ENCODE results near the gene CHMP4B. TPM values are rescaled to one million over a fixed set of nuclear protein-coding genes. Genes with fewer than 3 reads are reported as not detected.
A peak's percentile ranks its signal among the peaks of the same experiment; 100 is the strongest.

Gene CHMP4B
- total RNA-seq, 3 donors from 2014 or later, result 167 to 230 (median 184) TPM

DNA sequence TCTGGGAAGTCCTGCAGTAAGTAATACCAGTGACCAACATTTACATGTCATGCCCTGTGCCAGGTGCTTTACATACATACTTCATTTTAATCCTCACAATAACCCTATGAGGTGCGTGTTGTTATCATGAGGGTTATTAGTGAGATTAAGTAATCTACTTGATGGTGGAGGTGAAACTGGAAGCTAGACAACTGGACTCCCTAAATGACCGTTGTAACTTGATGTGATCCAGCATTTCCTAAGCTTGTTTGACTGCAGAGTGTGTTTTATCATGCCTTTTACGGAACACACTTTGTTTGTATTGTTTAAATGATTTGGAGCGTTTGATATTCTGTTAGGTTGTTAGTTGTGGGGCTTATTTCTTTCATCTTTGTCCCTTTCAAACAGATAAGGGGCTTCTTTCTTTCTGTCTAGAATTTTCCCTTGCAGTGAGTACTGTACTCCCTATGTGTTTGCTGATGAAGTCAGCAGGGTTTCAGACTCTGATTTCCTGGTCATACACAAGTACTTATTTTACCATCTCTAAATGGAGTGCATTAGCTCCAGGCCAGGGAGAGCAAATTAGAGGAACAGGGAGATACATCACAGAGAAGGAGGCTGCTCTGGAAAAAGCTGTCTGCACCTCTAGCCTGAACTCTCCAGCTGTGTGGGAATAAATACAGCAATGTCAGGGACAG is 29.7 kb downstream of the CHMP4B start:
- Histone ChIP-seq H3K4me1 (ENCODE audit: low read depth) (peaks cover 89% of the 10 kb centered on the region), H3K9me3 (no peaks in the 10 kb centered on the region), H3K4me3 (no peak overlapping the region), H3K36me3 (ENCODE audit: low read depth) (no peaks in the 10 kb centered on the region)
- no peak for TF ChIP-seq CTCF (IDR thresholded peaks at IDR 0.05)
- intact Hi-C loops (cut with DNase I, micrococcal nuclease), result no loop called here
- ATAC-seq (no peak), DNase-seq (no peak)

DNA sequence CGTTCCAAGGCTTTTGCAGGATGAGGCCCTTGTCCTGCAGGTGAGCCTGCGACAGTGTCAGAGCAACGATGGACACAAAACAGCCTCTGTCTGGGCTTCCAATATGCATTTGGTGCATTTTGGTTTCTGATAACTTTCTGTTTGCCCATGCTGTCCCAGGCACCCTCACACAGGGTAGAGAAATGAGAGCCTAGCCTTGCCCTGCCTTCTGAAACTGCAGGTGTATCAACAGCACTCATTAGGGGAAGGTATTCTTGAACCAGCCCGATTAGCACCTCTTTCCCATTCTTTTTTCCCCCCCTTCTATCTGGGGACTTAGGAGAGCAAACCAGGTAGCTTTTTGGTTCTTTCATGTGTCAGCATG is 30.3 kb downstream of the CHMP4B start:
- Histone ChIP-seq H3K4me3 (no peak overlapping the region), H3K4me1 (ENCODE audit: low read depth) (peaks cover 88% of the 10 kb centered on the region), H3K9me3 (no peaks in the 10 kb centered on the region), H3K36me3 (ENCODE audit: low read depth) (no peaks in the 10 kb centered on the region)
- DNase-seq, result no peak
- ATAC-seq, result no peak
- intact Hi-C loops (cut with DNase I, micrococcal nuclease), result no loop called here
- no peak for TF ChIP-seq CTCF (IDR thresholded peaks at IDR 0.05)

GRCh38 chr20:33842346-33842745 is 31.2 kb downstream of the CHMP4B start:
- Histone ChIP-seq H3K4me1 (ENCODE audit: low read depth) (peaks cover 87% of the 10 kb centered on the region), H3K9me3 (no peaks in the 10 kb centered on the region), H3K36me3 (ENCODE audit: low read depth) (no peaks in the 10 kb centered on the region), H3K4me3 (no peak overlapping the region)
- no peak for TF ChIP-seq CTCF (IDR thresholded peaks at IDR 0.05)
- intact Hi-C loops (cut with DNase I, micrococcal nuclease), result no loop called here
- no peak for DNase-seq
- no peak for ATAC-seq

DNA sequence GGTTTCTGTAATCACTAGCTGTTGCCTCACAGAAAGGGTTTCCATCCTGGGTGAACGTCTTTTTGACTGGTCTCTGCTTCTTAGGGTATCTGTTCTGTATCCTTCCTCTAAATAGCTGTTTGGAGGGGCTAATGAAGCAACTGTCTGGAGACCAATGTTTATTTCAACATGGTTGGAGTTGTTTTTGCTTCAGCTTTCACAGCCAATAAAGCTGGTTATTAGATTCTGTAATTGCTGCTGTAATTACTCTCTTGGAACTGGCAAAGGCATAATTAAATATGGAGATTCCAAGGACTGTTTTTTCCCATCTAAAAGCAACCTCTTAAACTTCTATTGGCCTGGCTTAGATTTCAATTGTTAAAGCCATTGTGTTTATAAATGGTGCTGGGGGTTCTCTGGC is 31.9 kb downstream of the CHMP4B start:
- no peak overlapping the region for H3K4me3 ChIP-seq
- peaks cover 80% of the 10 kb centered on the region for H3K4me1 ChIP-seq (ENCODE audit: low read depth)
- ATAC-seq, result no peak
- DNase-seq, result no peak
- intact Hi-C loops (cut with DNase I, micrococcal nuclease), result no loop called here
- no peak for TF ChIP-seq CTCF (IDR thresholded peaks at IDR 0.05)
- H3K36me3 ChIP-seq (ENCODE audit: low read depth), result no peaks in the 10 kb centered on the region
- no peaks in the 10 kb centered on the region for H3K9me3 ChIP-seq

- Histone ChIP-seq H3K9me3 (no peaks in the 10 kb centered on the region), H3K36me3 (ENCODE audit: low read depth) (no peaks in the 10 kb centered on the region), H3K4me1 (ENCODE audit: low read depth) (peaks cover 72% of the 10 kb centered on the region), H3K4me3 (no peak overlapping the region)
- DNase-seq, result no peak
- intact Hi-C loops (cut with DNase I, micrococcal nuclease), result no loop called here
- ATAC-seq, result peak; percentile 81
- no peak for TF ChIP-seq CTCF (IDR thresholded peaks at IDR 0.05)
Observed at GRCh38 chr20:33843854-33844253, 32.7 kb downstream of the CHMP4B start.
